Mesenchymal stem cell (in vitro differentiated cells and primary cell): ENCODE data around the gene ABCB8.

Experiments
- DNase-seq: peaks from one replicate; pipeline ENCODE4 v3.0.0-alpha.2; 2013
- H2AFZ ChIP-seq: one replicate; pipeline ENCODE4 v1.6.1; 2013; ENCODE audit warnings: low read depth, mild to moderate bottlenecking, control low read depth, inconsistent platforms, low read length, moderate library complexity
- H2AK5ac ChIP-seq: 2 replicates; pipeline ENCODE4 v1.6.1; 2013; ENCODE audit warnings: low read length, moderate library complexity, mild to moderate bottlenecking, inconsistent platforms; ENCODE audit not compliant: severe bottlenecking
- H2BK120ac ChIP-seq: one replicate; pipeline ENCODE4 v1.6.1; 2013; ENCODE audit warnings: low read depth, mild to moderate bottlenecking, inconsistent platforms, low read length, moderate library complexity
- H2BK12ac ChIP-seq, 2 experiments: one replicate each; pipeline ENCODE4 v1.6.1; 2013; ENCODE audit warnings: inconsistent platforms in 2 of 2, low read length in 2 of 2, mild to moderate bottlenecking in 2 of 2, moderate library complexity in 2 of 2, control low read depth in 1 of 2
- H2BK15ac ChIP-seq: one replicate; pipeline ENCODE4 v1.6.1; 2013; ENCODE audit warnings: mild to moderate bottlenecking, low read depth, inconsistent platforms; ENCODE audit not compliant: poor library complexity, severe bottlenecking
- H2BK5ac ChIP-seq: 2 replicates; pipeline ENCODE4 v1.6.1; 2013; ENCODE audit warnings: low read depth, mild to moderate bottlenecking, low read length, control low read depth, inconsistent platforms; ENCODE audit not compliant: poor library complexity, severe bottlenecking
- H3K14ac ChIP-seq, 2 experiments: one replicate each; pipeline ENCODE4 v1.6.1; 2013; ENCODE audit warnings: inconsistent platforms in 2 of 2, low read length in 2 of 2, control low read depth in 1 of 2, mild to moderate bottlenecking in 1 of 2, moderate library complexity in 1 of 2
- H3K18ac ChIP-seq, 2 experiments: one replicate each; pipeline ENCODE4 v1.6.1; 2013; ENCODE audit warnings: inconsistent platforms in 2 of 2, low read length in 2 of 2, control low read depth in 1 of 2, low read depth in 1 of 2, mild to moderate bottlenecking in 1 of 2
- H3K23ac ChIP-seq, 2 experiments: one replicate each; pipeline ENCODE4 v1.6.1; 2013; ENCODE audit warnings: inconsistent platforms in 2 of 2, low read length in 2 of 2, mild to moderate bottlenecking in 2 of 2, moderate library complexity in 2 of 2, control low read depth in 1 of 2
- H3K27ac ChIP-seq: 2 replicates; pipeline ENCODE4 v1.5.1; 2013; ENCODE audit warnings: mild to moderate bottlenecking, moderate library complexity, low read length, control low read depth, inconsistent platforms; ENCODE audit not compliant: poor library complexity, severe bottlenecking
- H3K27me3 ChIP-seq, 2 experiments: 2 replicates each; pipeline versions ENCODE4 v1.6.1 to v1.7.0; 2013; ENCODE audit warnings: low read length in 2 of 2, mild to moderate bottlenecking in 2 of 2, moderate library complexity in 2 of 2, control low read depth in 1 of 2, inconsistent platforms in 1 of 2; ENCODE audit not compliant: control insufficient read depth in 1 of 2, insufficient read depth in 1 of 2
- H3K36me3 ChIP-seq, 2 experiments: 2 replicates each; pipeline versions ENCODE4 v1.6.1 to v1.7.0; 2013; ENCODE audit warnings: low read length in 2 of 2, control low read depth in 1 of 2, inconsistent platforms in 1 of 2, low read depth in 1 of 2, mild to moderate bottlenecking in 1 of 2; ENCODE audit not compliant: insufficient read depth in 2 of 2, control insufficient read depth in 1 of 2
- H3K4ac ChIP-seq, 2 experiments: one replicate each; pipeline ENCODE4 v1.6.1; 2013; ENCODE audit warnings: inconsistent platforms in 2 of 2, low read length in 2 of 2, mild to moderate bottlenecking in 2 of 2, moderate library complexity in 2 of 2, control low read depth in 1 of 2, low read depth in 1 of 2
- H3K4me1 ChIP-seq: 2 replicates; pipeline ENCODE4 v1.6.1; 2013; ENCODE audit warnings: low read depth, low read length, control low read depth; ENCODE audit not compliant: control insufficient read depth, insufficient read depth
- H3K4me2 ChIP-seq: 2 replicates; pipeline ENCODE4 v1.6.1; 2013; ENCODE audit warnings: low read length, mild to moderate bottlenecking, inconsistent platforms; ENCODE audit not compliant: poor library complexity, severe bottlenecking
- H3K4me3 ChIP-seq, 2 experiments: 2 replicates each; pipeline versions ENCODE4 v1.5.1 to v1.7.0; 2013; ENCODE audit warnings: low read length in 2 of 2, mild to moderate bottlenecking in 2 of 2, control low read depth in 1 of 2, low read depth in 1 of 2; ENCODE audit not compliant: insufficient read depth in 1 of 2
- H3K79me1 ChIP-seq: replicated peaks from 2 replicates; pipeline ENCODE4 v1.6.1; 2013; ENCODE audit warnings: mild to moderate bottlenecking, control low read depth, low read length, inconsistent platforms; ENCODE audit not compliant: poor library complexity, severe bottlenecking
- H3K9ac ChIP-seq: 2 replicates; pipeline ENCODE4 v1.7.0; 2013; ENCODE audit warnings: mild to moderate bottlenecking, low read length, moderate library complexity
- H3K9me3 ChIP-seq: 2 replicates; pipeline ENCODE4 v1.7.0; 2013; ENCODE audit warnings: mild to moderate bottlenecking, low read length; ENCODE audit not compliant: control insufficient read depth
- H4K8ac ChIP-seq: one replicate; pipeline ENCODE4 v1.6.1; 2013; ENCODE audit warnings: inconsistent platforms, mild to moderate bottlenecking, low read length, moderate library complexity
- H4K91ac ChIP-seq: one replicate; pipeline ENCODE4 v1.6.1; 2013; ENCODE audit warnings: mild to moderate bottlenecking, low read length, inconsistent platforms
- WGBS: methylation state at CpG from one replicate; pipeline ENCODE4 v1.1.7; 2013; ENCODE audit warnings: mixed read lengths; 5-methylcytosine and 5-hydroxymethylcytosine counted together

ABCB8 gene

DNA sequence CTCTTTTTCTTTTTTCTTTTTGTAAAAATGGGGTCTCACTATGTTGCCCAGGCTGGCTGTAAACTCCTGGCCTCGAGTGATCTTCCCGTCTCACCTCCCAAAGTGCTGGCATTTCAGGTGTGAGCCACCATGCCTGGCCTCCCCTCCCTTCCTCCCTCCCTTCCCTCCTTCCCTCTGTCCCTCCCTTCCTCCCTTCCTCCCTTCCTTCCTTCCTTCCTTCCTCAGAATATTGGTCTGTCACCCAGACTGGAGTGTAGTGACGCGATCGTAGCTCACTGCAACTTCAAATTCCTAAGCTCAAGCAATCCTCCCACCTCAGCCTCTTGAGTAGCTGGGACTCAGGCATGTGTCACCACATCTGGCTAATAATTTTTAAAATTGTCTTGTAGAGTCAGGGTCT lies 66.4 kb downstream of the ABCB8 start:
- Histone ChIP-seq H2AFZ (no peak overlapping the region), H3K79me1 (peaks cover 6% of the 10 kb centered on the region), H3K36me3 (peaks cover 5 to 23% of the 10 kb centered on the region in 2 experiments), H3K4me3 (no peak overlapping the region), H2BK15ac (no peak overlapping the region), H2BK12ac (no peak overlapping the region), H3K9ac (peak overlapping the region; percentile 13), H3K4ac (no peak overlapping the region), H2AK5ac (no peak overlapping the region), H3K27ac (no peak overlapping the region), H3K4me1 (peaks cover 32% of the 10 kb centered on the region), H3K23ac (no peak overlapping the region), H2BK5ac (no peak overlapping the region), H3K18ac (no peak overlapping the region), H3K4me2 (no peak overlapping the region), H3K14ac (no peak overlapping the region), H2BK120ac (no peak overlapping the region), H4K8ac (no peak overlapping the region), H3K27me3 (no peaks in the 10 kb centered on the region), H3K9me3 (no peaks in the 10 kb centered on the region), H4K91ac (no peak overlapping the region)
- peak; percentile 32 for DNase-seq
- WGBS, result 71% methylated on average over 5 of the region's 5 CpGs

DNA sequence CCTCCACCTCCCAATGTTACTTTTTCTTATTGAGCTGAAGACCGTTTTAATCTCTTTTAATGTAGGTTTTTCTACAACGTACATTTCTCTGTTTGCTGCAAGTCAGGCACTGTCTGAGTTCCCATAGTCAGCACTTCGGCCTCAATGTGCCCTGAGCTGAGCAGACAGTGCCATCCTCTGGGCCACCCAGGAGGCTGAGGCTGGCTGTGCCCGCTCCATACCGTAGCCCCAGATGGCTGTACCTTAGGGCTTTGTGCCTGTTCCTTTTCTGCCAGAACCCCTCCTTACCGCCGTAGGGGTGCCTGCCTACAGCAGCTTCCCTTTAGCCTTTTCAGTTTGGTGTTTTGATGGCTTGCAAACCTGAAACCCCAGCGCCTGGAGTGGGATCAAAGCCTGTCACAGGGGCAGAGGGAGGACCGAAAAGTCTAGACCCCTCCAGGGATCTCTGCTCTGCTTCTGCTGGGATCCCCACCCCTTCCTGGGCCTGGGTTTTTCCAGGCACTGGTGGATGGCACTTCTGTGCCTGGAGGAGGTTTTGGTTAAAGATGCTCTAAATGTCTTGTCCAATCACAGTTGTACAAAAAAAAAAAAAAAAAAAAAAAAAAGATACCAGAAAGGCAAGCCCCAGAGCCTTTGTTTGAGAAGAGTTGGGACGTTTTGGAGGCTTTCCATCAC lies 67.0 kb downstream of the ABCB8 start:
- no peak for DNase-seq
- H3K18ac ChIP-seq, result no peak overlapping the region
- 91% methylated on average over 9 of the region's 10 CpGs for WGBS

GRCh38 chr7:151095828-151096475 lies 67.7 kb downstream of the ABCB8 start:
- Histone ChIP-seq H4K8ac (no peak overlapping the region), H3K14ac (no peak overlapping the region)
- DNase-seq, result no peak

More for the DNA sequence above, 67.0 kb downstream of the ABCB8 start:
- Histone ChIP-seq H3K14ac (no peak overlapping the region), H3K27me3 (no peaks in the 10 kb centered on the region), H2BK15ac (no peak overlapping the region), H2BK120ac (no peak overlapping the region), H3K36me3 (peaks cover 5 to 29% of the 10 kb centered on the region in 2 experiments), H2BK12ac (no peak overlapping the region), H3K4me1 (peaks cover 32% of the 10 kb centered on the region), H4K8ac (no peak overlapping the region), H3K4me3 (no peak overlapping the region), H4K91ac (no peak overlapping the region), H3K4me2 (no peak overlapping the region), H3K79me1 (peaks cover 12% of the 10 kb centered on the region), H2AK5ac (no peak overlapping the region), H3K4ac (no peak overlapping the region), H3K27ac (no peak overlapping the region), H3K23ac (no peak overlapping the region), H2AFZ (no peak overlapping the region), H3K9ac (peak overlapping the region; percentile 13), H2BK5ac (no peak overlapping the region), H3K9me3 (no peaks in the 10 kb centered on the region)

More at GRCh38 chr7:151095828-151096475, 67.7 kb downstream of the ABCB8 start:
- H3K9me3 ChIP-seq, result no peaks in the 10 kb centered on the region
- no peak overlapping the region for H3K23ac ChIP-seq
- H3K4me1 ChIP-seq, result peaks cover 30% of the 10 kb centered on the region
- H3K4me3 ChIP-seq, result no peak overlapping the region
- 79% methylated on average over 16 of the region's 17 CpGs for WGBS
- H3K9ac ChIP-seq, result peak overlapping the region; percentile 13
- no peak overlapping the region for H2BK120ac ChIP-seq
- peaks cover 5 to 30% of the 10 kb centered on the region in 2 experiments for H3K36me3 ChIP-seq
- H3K27ac ChIP-seq, result no peak overlapping the region
- H3K4ac ChIP-seq, result no peak overlapping the region
- no peak overlapping the region for H2BK15ac ChIP-seq
- H3K4me2 ChIP-seq, result no peak overlapping the region
- H2BK12ac ChIP-seq, result no peak overlapping the region
- H3K27me3 ChIP-seq, result no peaks in the 10 kb centered on the region
- no peak overlapping the region for H2AFZ ChIP-seq
- H2BK5ac ChIP-seq, result no peak overlapping the region
- H3K79me1 ChIP-seq, result peaks cover 15% of the 10 kb centered on the region
- no peak overlapping the region for H3K18ac ChIP-seq
- no peak overlapping the region for H4K91ac ChIP-seq
- no peak overlapping the region for H2AK5ac ChIP-seq
